Thyroid gland (tissue), 4 donors: ENCODE measurements around the gene RALY. TPM values are rescaled to one million over a fixed set of nuclear protein-coding genes. Genes with fewer than 3 reads are reported as not detected.

Experiments used
- DNase-seq, 2 donors: peaks; one replicate each; pipeline ENCODE4 v3.0.0-alpha.2; 2019
- H3K27ac ChIP-seq, 3 donors: fragments of 200-600 bp; sonication (generic); 1 replicate in 2 of 3; 2 replicates in 1 of 3; pipeline ENCODE4 v1.5.1; 2016 to 2019; ENCODE audit warnings: mild to moderate bottlenecking in 1 of 3, moderate library complexity in 1 of 3
- H3K27me3 ChIP-seq: fragments of 200-600 bp; sonication (generic); one replicate; pipeline ENCODE4 v1.5.1; 2019
- H3K36me3 ChIP-seq, 2 donors: fragments of 200-600 bp; sonication (generic); one replicate each; pipeline ENCODE4 v1.5.1; 2016 to 2019
- H3K4me1 ChIP-seq, 2 donors: fragments of 200-600 bp; sonication (generic); one replicate each; pipeline ENCODE4 v1.5.1; 2017 to 2019
- H3K4me3 ChIP-seq, 3 donors: fragments of 200-600 bp; sonication (generic); replicated peaks in 1 of 3; 1 replicate in 2 of 3; 2 replicates in 1 of 3; pipeline ENCODE4 v1.5.1; 2016; ENCODE audit warnings: mild to moderate bottlenecking in 1 of 3
- H3K9me3 ChIP-seq: fragments of 200-600 bp; sonication (generic); one replicate; pipeline ENCODE4 v1.5.1; 2017
- CTCF ChIP-seq, 6 experiments: fragments of 200-600 bp in 3 of 6; fragments of 450-650 bp in 3 of 6; sonication (generic) in 3 of 6; IDR thresholded peaks; one replicate each; pipeline ENCODE4 v1.5.1; 2016 to 2019; ENCODE audit warnings: antibody characterized with exemption in 6 of 6, mild to moderate bottlenecking in 2 of 6, inconsistent platforms in 1 of 6, moderate library complexity in 1 of 6
- POLR2A ChIP-seq, 2 donors: fragments of 450-650 bp; IDR thresholded peaks; one replicate each; pipeline ENCODE4 v1.6.1; 2017; ENCODE audit warnings: antibody characterized with exemption in 2 of 2, mild to moderate bottlenecking in 2 of 2, moderate library complexity in 1 of 2
- WGBS, 2 donors: methylation state at CpG; one replicate each; pipeline ENCODE4 v1.1.5; 2017; 5-methylcytosine and 5-hydroxymethylcytosine counted together
- intact Hi-C: fragments of 100-400 bp; cut with DNase I; formaldehyde crosslinking; loops from one replicate; pipeline ENCODE4 v1.15.1; 2023
- total RNA-seq, 4 donors: library from RNA; depleted of rRNA; stranded (reverse); fragments of >200 nt; gene quantifications; one replicate each; pipeline ENCODE4 v1.2.3, GENCODE V29; 2016

Gene RALY
- total RNA-seq, 4 donors from 2014 or later: 124 to 208 (median 151) TPM

GRCh38 chr20:34099675-34100074, 106.0 kb downstream of the RALY start:
- H3K27ac ChIP-seq: no peak overlapping the region
- 87 to 95% methylated on average over 5 of the region's 5 CpGs for WGBS, 2 donors
- intact Hi-C loops: no loop called here
- H3K27me3 ChIP-seq: no peaks in the 10 kb centered on the region
- no peaks in the 10 kb centered on the region for H3K4me1 ChIP-seq
- peaks cover 71 to 90% of the 10 kb centered on the region in 2 donors for H3K36me3 ChIP-seq
- no peaks in the 10 kb centered on the region for H3K9me3 ChIP-seq
- no peak for TF ChIP-seq POLR2A (IDR thresholded peaks at IDR 0.05)
- no peak for TF ChIP-seq CTCF (IDR thresholded peaks at IDR 0.05)
- H3K4me3 ChIP-seq: no peak overlapping the region
- DNase-seq: no peak

GRCh38 chr20:34100576-34100975, 106.9 kb downstream of the RALY start:
- WGBS, 2 donors: 86 to 89% methylated on average over 3 of the region's 3 CpGs
- Histone ChIP-seq H3K27me3 (no peaks in the 10 kb centered on the region), H3K9me3 (no peaks in the 10 kb centered on the region), H3K4me1 (no peaks in the 10 kb centered on the region), H3K4me3 (no peak overlapping the region), H3K36me3 (peaks cover 70 to 89% of the 10 kb centered on the region in 2 donors), H3K27ac (no peak overlapping the region)
- DNase-seq: no peak
- no peak for TF ChIP-seq CTCF (IDR thresholded peaks at IDR 0.05)
- TF ChIP-seq POLR2A (IDR thresholded peaks at IDR 0.05): no peak
- intact Hi-C loops: no loop called here

- Histone ChIP-seq H3K27ac (no peak overlapping the region), H3K4me1 (no peaks in the 10 kb centered on the region), H3K9me3 (no peaks in the 10 kb centered on the region), H3K27me3 (no peaks in the 10 kb centered on the region), H3K36me3 (peaks cover 52 to 71% of the 10 kb centered on the region in 2 donors), H3K4me3 (no peak overlapping the region)
- TF ChIP-seq POLR2A (IDR thresholded peaks at IDR 0.05) (no peak), CTCF (IDR thresholded peaks at IDR 0.05) (no peak)
- intact Hi-C loops: no loop called here
- WGBS, 2 donors: 97 to 99% methylated on average over 2 of the region's 2 CpGs
- DNase-seq: no peak
These were observed 108.6 kb downstream of the RALY start for GRCh38 chr20:34102342-34102741.

GRCh38 chr20:34104059-34104458, 110.3 kb downstream of the RALY start:
- Histone ChIP-seq H3K27ac (no peak overlapping the region), H3K4me3 (no peak overlapping the region), H3K27me3 (no peaks in the 10 kb centered on the region), H3K4me1 (peaks cover 0 to 5% of the 10 kb centered on the region in 2 donors), H3K36me3 (peaks cover 43 to 56% of the 10 kb centered on the region in 2 donors), H3K9me3 (no peaks in the 10 kb centered on the region)
- DNase-seq: no peak
- TF ChIP-seq POLR2A (IDR thresholded peaks at IDR 0.05) (no peak), CTCF (IDR thresholded peaks at IDR 0.05) (no peak)
- 91 to 94% methylated on average over 3 of the region's 3 CpGs for WGBS, 2 donors
- intact Hi-C loops: no loop called here

- no peak for DNase-seq
- no peak overlapping the region for H3K27ac ChIP-seq
- H3K27me3 ChIP-seq: no peaks in the 10 kb centered on the region
- intact Hi-C loops: no loop called here
- no peak for TF ChIP-seq POLR2A (IDR thresholded peaks at IDR 0.05)
- no peak for TF ChIP-seq CTCF (IDR thresholded peaks at IDR 0.05)
- H3K4me3 ChIP-seq: no peak overlapping the region
- H3K36me3 ChIP-seq: peaks cover 37 to 41% of the 10 kb centered on the region in 2 donors
- H3K9me3 ChIP-seq: no peaks in the 10 kb centered on the region
- WGBS, 2 donors: 94 to 98% methylated on average over 3 of the region's 3 CpGs
- H3K4me1 ChIP-seq: peaks cover 12 to 21% of the 10 kb centered on the region in 2 donors
These were observed 112.4 kb downstream of the RALY start for GRCh38 chr20:34105978-34106675.
